ENCODE data around the gene CLASP2. TPM values are rescaled to one million over a fixed set of nuclear protein-coding genes. Genes with fewer than 3 reads are reported as not detected.
"Not testable (repeated sequence)": the region's sequence is repeated elsewhere in the genome, so short reads cannot be mapped to it uniquely, and the experiment has no call there.

CLASP2 gene
- 64.8 and 71.3 TPM in 2 replicates for total RNA-seq
- polyA plus RNA-seq (2012) = 17.4 TPM

GRCh38 chr3:33717866-33718594, at the start of gene CLASP2:
CLASP2 (minus strand) TSS chr3:33718254; CDS start chr3:33718002, 252 bp downstream.
- peak; percentile 89 for DNase-seq (ENCODE audit: low read depth)

GRCh38 chr3:33758864-33759263, 40.8 kb upstream of the CLASP2 start:
- peak; percentile 3 for DNase-seq (ENCODE audit: low read depth)

DNA sequence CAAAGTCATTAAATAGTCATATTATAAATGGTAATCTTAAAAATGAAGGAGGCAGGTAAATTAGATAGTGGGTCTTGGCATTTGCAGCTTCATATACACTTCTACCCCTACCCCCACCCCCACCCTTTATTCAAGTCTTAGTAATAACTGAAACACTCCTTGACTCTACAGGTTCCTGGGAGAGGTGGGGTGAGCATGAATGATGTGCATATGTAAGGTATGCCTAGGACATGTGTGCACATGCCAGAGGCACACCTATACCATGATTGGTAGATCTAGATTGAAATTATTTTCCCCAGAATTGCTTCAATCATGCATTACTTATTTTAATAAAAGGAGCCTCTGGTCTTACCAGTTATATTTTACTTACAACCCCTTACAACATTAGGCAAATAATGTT, 40.2 kb upstream of the CLASP2 start:
- DNase-seq (ENCODE audit: low read depth) = no peak

- DNase-seq (ENCODE audit: low read depth) = not testable (repeated sequence)
Measured at GRCh38 chr3:33754391-33754790, 36.3 kb upstream of the CLASP2 start.

- DNase-seq (ENCODE audit: low read depth) = no peak
Measured at GRCh38 chr3:33751336-33751735, 33.3 kb upstream of the CLASP2 start.

- DNase-seq (ENCODE audit: low read depth) = peak; percentile 6
Measured at GRCh38 chr3:33750211-33750548, 32.1 kb upstream of the CLASP2 start.

DNA sequence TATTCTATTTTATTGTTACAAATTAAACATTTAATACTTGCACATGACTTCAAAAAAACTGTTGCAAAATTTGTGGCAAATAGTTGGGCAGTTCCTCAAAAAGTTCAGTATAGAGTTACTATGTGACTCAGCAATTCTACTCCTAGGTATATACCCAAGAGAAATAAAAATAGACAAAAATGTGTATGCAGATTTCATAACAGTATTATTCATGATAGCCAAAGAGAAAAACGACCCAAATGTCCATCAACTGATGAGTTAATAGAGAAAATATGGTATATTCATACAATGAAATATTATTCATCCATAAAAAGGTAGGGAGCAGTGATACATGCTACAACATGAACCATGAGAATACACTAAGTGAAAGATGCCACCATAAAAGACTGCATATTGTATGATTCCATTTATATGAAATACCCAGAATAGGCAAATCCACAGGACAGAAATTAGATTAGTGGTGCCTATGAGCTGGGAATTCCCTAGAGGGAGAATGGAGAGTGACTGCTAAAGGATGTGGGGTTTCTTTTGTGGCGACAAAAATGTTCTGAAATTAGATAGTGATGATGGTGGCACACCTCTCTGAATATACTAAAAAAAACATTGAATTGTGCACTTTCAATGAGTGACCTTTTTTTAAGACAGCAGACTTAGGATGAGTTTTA, 31.6 kb upstream of the CLASP2 start:
- DNase-seq (ENCODE audit: low read depth) = peak; percentile 9

DNA sequence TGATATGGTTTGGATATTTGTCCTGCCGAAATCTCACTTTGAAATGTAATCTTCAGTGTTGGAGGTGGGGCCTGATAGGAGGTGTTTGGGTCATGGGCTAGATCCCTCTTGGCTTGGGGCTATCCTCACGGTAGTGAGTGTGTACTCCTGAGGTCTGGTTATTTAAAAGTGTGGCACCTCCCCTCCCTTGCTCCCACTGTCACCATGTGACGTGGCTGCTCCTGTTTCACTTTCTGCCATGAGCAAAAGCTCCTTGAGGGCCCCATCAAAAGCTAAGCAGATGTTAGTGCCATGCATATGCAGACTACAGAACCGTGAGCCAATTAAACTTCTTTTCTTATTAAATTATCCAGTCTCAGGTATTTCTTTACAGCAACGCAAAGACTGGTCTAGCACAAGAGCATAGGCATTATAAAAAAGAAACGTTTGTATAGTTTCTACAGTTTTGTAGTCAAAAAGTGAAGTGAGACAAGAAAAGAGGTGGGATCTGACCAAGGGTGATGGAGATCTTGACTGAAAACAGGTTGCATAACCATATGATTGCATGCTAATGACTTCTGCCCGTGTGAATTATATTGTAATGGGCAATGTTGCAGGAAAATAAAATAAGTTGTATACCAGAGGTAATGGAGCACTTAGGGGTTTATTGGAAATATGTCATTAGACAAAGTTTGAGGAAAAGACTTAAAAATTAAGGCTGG, 28.5 kb upstream of the CLASP2 start:
- DNase-seq (ENCODE audit: low read depth) = no peak

DNA sequence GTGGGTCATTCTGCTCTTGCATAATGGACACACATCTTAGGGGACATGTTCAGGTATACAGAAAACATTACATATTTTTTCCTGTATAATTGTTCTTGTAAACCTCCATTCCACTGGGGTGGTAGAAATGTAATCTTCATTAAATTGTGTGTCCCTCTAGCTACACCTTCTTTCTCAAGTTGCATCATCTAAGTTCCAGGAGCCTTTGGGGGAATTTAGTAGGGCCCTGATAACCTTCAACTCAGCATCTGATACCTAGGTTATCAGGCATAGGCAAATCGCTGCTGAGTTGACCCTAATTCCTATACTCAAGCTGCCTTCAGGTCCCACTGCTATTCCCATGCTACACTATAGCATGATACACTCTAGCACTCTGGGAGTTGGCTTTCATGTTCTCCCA, 19.1 kb upstream of the CLASP2 start:
- no peak for DNase-seq (ENCODE audit: low read depth)

DNA sequence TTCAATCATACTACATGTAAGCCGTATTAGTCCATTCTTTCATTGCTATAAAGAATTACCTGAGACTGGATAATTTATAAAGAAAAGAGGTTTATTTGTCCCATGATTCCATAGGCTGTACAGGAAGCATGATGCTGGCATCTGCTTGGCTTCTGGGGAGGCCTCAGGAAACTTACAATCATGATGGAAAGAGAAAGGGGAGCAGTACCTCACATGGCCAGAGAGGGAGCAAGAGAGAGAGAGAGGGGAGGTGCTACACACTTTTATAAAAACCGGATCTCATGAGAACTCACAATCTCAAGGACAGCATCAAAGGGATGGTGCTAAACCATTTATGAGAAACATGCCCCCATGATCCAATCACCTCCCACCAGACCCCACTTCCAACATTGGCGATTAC, 14.3 kb upstream of the CLASP2 start:
- peak; percentile 3 for DNase-seq (ENCODE audit: low read depth)

DNA sequence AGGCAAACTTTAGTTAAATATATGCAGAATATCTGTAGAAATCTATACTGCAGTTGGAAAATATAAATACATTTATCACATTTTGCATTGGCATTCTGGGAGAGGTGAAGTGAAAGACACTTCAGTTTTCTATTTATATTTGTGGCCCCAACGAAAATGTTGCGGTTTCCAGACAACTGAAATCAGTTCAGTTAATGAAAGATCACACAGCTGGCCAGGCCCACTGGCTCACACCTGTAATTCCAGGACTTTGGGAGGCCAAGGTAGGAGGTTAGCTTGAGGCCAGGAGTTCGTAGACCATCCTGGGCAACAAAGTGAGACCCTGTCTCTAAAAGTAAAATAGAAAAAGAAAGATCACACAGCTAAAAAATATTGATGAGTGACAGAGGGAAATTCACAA, 11.9 kb upstream of the CLASP2 start:
- no peak for DNase-seq (ENCODE audit: low read depth)

DNA sequence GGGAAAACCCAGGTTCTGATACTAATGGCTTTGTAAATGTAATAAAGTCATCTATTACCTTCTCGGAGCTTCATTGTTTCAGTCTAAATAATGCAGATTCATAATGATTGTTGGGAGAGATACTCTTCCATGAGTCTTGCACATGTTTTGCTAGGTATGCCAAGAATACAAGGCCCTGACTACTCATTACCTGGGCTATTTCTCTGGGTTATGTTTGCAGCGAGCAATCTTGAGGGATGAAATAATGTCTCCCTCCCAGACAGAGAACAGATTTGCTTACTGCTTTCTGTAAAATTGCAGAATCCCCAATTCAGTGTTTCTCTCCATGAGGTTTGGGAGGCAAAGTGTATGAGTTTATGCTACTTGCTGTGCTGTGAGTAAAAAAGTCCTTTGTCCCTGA, 6.2 kb upstream of the CLASP2 start:
- DNase-seq (ENCODE audit: low read depth) = no peak

- DNase-seq (ENCODE audit: low read depth) = peak; percentile 35
Measured at GRCh38 chr3:33722626-33723370, 4.7 kb upstream of the CLASP2 start.

DNA sequence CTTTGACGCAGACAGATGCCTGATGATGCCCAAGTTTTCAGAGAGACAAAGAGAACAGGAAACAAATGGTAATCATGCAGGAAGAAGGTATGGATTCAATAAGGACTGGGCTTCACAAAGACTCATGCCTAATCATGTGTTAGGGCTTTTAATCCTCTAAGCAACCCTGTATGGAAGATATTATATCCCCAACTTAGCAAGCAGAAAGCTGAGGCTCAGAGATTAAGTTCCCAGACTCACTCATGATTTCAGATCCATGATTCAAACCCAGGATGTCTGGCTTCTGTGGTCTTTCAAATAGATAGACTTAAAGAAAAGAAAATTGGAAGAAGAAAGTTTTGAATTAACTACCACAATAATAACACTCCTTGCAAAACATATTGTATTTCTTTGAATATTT, 4.1 kb upstream of the CLASP2 start:
- no peak for DNase-seq (ENCODE audit: low read depth)

- no peak for DNase-seq (ENCODE audit: low read depth)
Measured at GRCh38 chr3:33718595-33718907, 497 bp upstream of the CLASP2 start.

GRCh38 chr3:33717616-33717865, 513 bp downstream of the CLASP2 start:
- DNase-seq (ENCODE audit: low read depth) = peak; percentile 66

- peak; percentile 7 for DNase-seq (ENCODE audit: low read depth)
Measured at GRCh38 chr3:33716227-33716626, 1.8 kb downstream of the CLASP2 start.

GRCh38 chr3:33711100-33711499, 7.0 kb downstream of the CLASP2 start:
- no peak for DNase-seq (ENCODE audit: low read depth)

GRCh38 chr3:33706056-33706455, 12.0 kb downstream of the CLASP2 start:
- DNase-seq (ENCODE audit: low read depth) = no peak

GRCh38 chr3:33704891-33705290, 13.2 kb downstream of the CLASP2 start:
- no peak for DNase-seq (ENCODE audit: low read depth)

- no peak for DNase-seq (ENCODE audit: low read depth)
Measured at GRCh38 chr3:33699275-33699674, 18.8 kb downstream of the CLASP2 start.

DNA sequence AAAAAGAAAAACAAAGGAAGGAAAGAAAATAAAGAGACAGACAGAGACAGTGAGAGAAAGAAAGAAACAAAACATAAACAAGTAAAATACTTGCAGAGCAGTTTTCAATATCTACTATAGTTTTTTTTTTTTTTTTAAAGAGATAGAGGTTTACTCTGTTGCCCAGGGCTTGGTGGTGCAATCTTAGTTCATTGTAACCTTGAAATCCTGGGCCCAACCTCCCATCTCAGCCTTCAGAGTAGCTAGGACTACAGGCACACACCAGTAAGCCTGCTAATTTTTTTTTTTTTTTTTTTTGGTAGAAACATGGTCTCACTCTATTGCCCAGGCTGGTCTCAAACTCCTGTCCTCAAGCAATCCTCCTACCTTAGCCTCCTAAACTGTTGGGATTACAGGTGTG, 23.1 kb downstream of the CLASP2 start:
- no peak for DNase-seq (ENCODE audit: low read depth)

Data from myocyte (in vitro differentiated cells).